ENCODE data around the gene MCOLN2.

GRCh38 chr1:84972377-84972987 is 24.4 kb downstream of the MCOLN2 start:
- TF ChIP-seq, protein P1, sequence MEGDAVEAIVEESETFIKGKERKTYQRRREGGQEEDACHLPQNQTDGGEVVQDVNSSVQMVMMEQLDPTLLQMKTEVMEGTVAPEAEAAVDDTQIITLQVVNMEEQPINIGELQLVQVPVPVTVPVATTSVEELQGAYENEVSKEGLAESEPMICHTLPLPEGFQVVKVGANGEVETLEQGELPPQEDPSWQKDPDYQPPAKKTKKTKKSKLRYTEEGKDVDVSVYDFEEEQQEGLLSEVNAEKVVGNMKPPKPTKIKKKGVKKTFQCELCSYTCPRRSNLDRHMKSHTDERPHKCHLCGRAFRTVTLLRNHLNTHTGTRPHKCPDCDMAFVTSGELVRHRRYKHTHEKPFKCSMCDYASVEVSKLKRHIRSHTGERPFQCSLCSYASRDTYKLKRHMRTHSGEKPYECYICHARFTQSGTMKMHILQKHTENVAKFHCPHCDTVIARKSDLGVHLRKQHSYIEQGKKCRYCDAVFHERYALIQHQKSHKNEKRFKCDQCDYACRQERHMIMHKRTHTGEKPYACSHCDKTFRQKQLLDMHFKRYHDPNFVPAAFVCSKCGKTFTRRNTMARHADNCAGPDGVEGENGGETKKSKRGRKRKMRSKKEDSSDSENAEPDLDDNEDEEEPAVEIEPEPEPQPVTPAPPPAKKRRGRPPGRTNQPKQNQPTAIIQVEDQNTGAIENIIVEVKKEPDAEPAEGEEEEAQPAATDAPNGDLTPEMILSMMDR (conservative IDR thresholded peaks at IDR 0.05; ENCODE audit: low read length) = no peak
- no peak for TF ChIP-seq EZH2phosphoT487 (IDR thresholded peaks at IDR 0.05; ENCODE audit: borderline replicate concordance, low read depth, low read length)
